Skeletal muscle tissue (tissue), 4 donors: ENCODE data around the gene PLOD3. TPM values are rescaled to one million over a fixed set of nuclear protein-coding genes. Genes with fewer than 3 reads are reported as not detected.
"Not testable (repeated sequence)": the region's sequence is repeated elsewhere in the genome, so short reads cannot be mapped to it uniquely, and the experiment has no call there.

Source experiments
- H3K27ac ChIP-seq: one replicate; pipeline ENCODE4 v1.7.0; 2013; ENCODE audit warnings: mild to moderate bottlenecking, low read depth, low read length, inconsistent platforms
- H3K27me3 ChIP-seq, 3 donors: one replicate each; pipeline ENCODE4 v1.7.0; 2013; ENCODE audit warnings: low read length in 3 of 3; ENCODE audit not compliant: control insufficient read depth in 3 of 3, insufficient read depth in 3 of 3
- H3K36me3 ChIP-seq, 3 donors: one replicate each; pipeline ENCODE4 v1.7.0; 2013; ENCODE audit warnings: low read length in 3 of 3; ENCODE audit not compliant: control insufficient read depth in 3 of 3, insufficient read depth in 3 of 3
- H3K4me1 ChIP-seq, 3 donors: one replicate each; pipeline ENCODE4 v1.7.0; 2013; ENCODE audit warnings: low read length in 3 of 3, mild to moderate bottlenecking in 3 of 3; ENCODE audit not compliant: control insufficient read depth in 3 of 3, insufficient read depth in 3 of 3
- H3K4me3 ChIP-seq, 3 donors: one replicate each; pipeline ENCODE4 v1.7.0; 2013; ENCODE audit warnings: low read length in 3 of 3
- H3K9ac ChIP-seq, 3 donors: one replicate each; pipeline ENCODE4 v1.7.0; 2013; ENCODE audit warnings: low read length in 3 of 3, mild to moderate bottlenecking in 3 of 3, moderate library complexity in 2 of 3, low read depth in 1 of 3
- H3K9me3 ChIP-seq, 3 donors: one replicate each; pipeline ENCODE4 v1.7.0; 2013; ENCODE audit warnings: low read length in 3 of 3; ENCODE audit not compliant: control insufficient read depth in 3 of 3
- total RNA-seq: library from RNA; depleted of rRNA; stranded (reverse); fragments of >200 nt; gene quantifications from one replicate; pipeline ENCODE4 v1.2.3, GENCODE V29; 2014
- donor health status: Osteomylitis.

PLOD3 gene
- total RNA-seq, 1 donor from 2014 or later, result 20.9 TPM

- Histone ChIP-seq H3K4me1 (peaks cover 0 to 8% (median 2%) of the 10 kb centered on the region in 3 donors), H3K4me3 (no peak overlapping the region), H3K9ac (no peak overlapping the region), H3K27me3 (peaks cover 36 to 44% (median 41%) of the 10 kb centered on the region in 3 donors), H3K36me3 (peaks cover 0 to 6% (median 4%) of the 10 kb centered on the region in 3 donors), H3K9me3 (no peaks in the 10 kb centered on the region), H3K27ac (no peak overlapping the region)
Measured at GRCh38 chr7:101202603-101202918, 14.8 kb downstream of the PLOD3 start.

DNA sequence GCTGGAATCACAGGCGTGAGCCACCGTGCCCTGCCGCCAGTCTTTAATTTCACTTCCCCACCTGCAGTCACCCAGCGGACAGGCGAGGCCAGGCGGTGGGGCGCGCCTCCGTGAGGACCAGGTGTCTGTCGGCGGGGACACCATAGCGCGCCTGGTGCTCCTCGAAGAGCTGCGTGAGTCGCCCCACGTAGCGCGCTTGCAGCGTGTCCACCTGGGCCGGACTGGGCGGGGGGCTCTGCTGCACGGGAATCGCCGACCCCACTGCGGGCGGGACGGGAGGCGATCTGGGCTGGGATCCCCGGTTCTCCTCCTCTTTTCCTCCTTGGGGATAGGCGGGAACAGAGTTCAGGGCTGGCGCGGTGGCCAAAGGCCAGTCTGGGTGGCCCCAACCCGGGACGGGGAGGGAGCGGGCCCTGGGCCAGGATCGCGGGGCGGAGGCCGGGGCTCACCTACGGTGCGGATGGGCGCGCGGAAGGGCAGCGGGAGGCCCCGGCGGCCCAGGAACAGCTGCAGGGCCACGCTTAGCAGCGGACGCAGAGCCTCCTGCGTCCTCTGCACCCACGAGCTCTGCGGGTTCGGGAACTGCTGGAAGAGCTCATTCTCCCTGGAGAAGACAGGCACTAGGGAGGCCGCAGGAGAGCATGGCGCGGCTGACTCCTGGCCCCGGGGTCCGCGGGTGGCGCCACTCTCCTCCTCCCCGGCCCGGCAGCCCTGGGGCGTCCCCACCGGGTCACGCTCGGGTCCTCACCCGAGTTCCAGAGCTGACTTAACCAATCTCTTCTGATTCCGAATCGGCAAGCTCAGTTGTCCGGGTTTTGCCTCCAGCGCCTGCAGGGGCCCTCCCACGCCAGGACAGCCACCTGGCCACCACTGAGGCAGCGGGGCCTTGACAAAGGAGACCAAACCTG is 15.4 kb downstream of the PLOD3 start:
- Histone ChIP-seq H3K4me3 (no peak overlapping the region), H3K36me3 (peaks cover 0 to 6% (median 2%) of the 10 kb centered on the region in 3 donors), H3K9me3 (no peaks in the 10 kb centered on the region), H3K4me1 (peaks cover 0 to 8% (median 2%) of the 10 kb centered on the region in 3 donors), H3K27me3 (peaks cover 36 to 44% (median 41%) of the 10 kb centered on the region in 3 donors), H3K27ac (no peak overlapping the region), H3K9ac (peak overlapping the region in 1 of 3 donors; percentile 25)

DNA sequence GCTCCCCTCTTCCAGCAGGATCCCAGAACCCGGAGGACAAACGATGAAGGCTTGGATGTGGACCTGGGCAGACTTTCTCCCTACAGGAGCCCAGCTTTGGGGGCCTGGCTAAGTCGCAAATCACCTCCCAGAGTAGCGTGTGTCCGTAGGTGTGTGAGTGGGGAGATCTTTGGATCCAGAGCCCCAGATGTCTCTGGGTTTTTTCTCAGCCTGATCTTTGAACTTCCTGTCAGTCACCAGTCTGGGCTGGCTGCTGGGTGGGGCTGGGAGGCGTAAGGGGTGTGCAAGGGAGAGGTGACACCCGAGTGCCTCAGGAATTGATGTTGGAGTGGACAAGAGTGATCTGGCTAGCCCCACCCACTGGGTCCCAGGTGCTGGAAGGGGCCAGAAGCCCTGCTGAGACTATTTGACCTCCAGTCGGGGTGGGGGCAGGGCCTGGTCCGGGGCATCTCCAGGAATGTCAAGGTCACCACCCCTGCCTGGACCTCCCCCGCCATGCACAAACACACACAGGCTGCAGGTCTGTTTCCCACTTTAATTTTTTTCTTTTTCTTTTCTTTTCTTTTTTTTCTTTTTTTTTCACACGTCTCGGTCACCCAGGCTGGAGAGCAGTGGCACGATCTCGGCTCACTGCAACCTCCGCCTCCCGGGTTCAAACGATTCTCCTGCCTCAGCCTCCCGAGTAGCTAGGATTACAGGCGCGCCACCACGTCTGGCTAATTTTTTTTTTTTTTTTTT is 16.4 kb downstream of the PLOD3 start, which contains the start of gene MOGAT3:
Gene MOGAT3 (minus strand): TSS at position 175 of the 738 bp plus-strand sequence. CDS start 182 bp downstream, outside the sequence.
- Histone ChIP-seq H3K9me3 (no peaks in the 10 kb centered on the region), H3K4me1 (peaks cover 0 to 8% (median 2%) of the 10 kb centered on the region in 3 donors), H3K4me3 (no peak within 1 kb of the TSS), H3K27me3 (peaks cover 41 to 48% (median 44%) of the 10 kb centered on the region in 3 donors), H3K27ac (no peak within 1 kb of the TSS), H3K36me3 (peaks cover 0 to 1% (median 0%) of the 10 kb centered on the region in 3 donors), H3K9ac (peak within 1 kb of the TSS in 1 of 3 donors; percentile 25)

GRCh38 chr7:101200504-101200861 is 16.9 kb downstream of the PLOD3 start:
- Histone ChIP-seq H3K9ac (no peak overlapping the region), H3K36me3 (no peaks in the 10 kb centered on the region), H3K27ac (no peak overlapping the region), H3K4me3 (no peak overlapping the region), H3K4me1 (peaks cover 0 to 8% (median 2%) of the 10 kb centered on the region in 3 donors), H3K9me3 (no peaks in the 10 kb centered on the region), H3K27me3 (peaks cover 45 to 50% (median 45%) of the 10 kb centered on the region in 3 donors)

GRCh38 chr7:101199522-101199921 is 17.9 kb downstream of the PLOD3 start:
- H3K27ac ChIP-seq, H3K36me3 ChIP-seq, H3K4me3 ChIP-seq, H3K9ac ChIP-seq, H3K9me3 ChIP-seq, H3K4me1 ChIP-seq: not testable (repeated sequence)
- H3K27me3 ChIP-seq, result peaks cover 47 to 55% (median 50%) of the 10 kb centered on the region in 3 donors

DNA sequence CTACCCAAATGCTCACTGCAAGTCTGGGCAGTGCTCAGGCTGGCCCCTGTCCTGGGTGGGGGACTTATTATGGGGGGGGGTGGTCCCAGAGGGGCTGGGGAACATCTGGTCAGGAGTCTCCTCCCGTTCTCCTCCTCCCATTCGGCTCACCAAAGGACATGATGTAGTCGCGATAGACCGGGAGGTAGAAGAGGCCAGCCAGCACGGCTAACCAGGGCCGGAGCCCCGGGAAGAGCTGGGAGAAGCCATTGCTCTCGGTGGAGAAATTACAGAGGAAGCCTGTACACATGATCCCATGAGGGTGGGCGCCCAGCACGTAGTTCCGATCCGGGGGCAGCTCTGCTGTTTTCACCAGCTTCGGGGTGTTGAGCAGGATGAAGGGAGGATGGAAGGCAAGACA is 18.9 kb downstream of the PLOD3 start:
- Histone ChIP-seq H3K9ac (no peak overlapping the region), H3K36me3 (no peaks in the 10 kb centered on the region), H3K4me1 (peaks cover 0 to 8% (median 2%) of the 10 kb centered on the region in 3 donors), H3K9me3 (no peaks in the 10 kb centered on the region), H3K4me3 (no peak overlapping the region), H3K27ac (no peak overlapping the region), H3K27me3 (peaks cover 48 to 54% (median 50%) of the 10 kb centered on the region in 3 donors)

DNA sequence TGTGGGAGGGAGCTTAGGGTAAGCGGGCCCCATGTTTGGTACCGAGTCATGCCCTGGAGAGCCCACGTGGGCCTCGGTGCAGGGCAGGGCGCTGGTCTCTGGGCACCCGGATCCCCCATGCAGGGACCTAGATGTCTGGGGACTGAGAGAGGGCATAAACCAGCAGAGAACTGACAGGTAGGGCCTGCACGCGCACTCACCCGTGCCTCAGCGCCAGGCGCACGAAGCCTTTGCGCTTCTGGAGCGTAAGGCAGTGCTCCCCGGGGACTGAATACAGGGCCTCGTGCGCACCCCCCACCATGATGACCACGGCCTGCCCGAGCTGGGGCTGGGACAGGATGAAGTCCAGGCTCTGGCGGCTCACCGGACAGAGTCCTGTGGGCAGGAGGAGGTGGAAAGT is 19.4 kb downstream of the PLOD3 start:
- H3K27ac ChIP-seq, result no peak overlapping the region
- H3K9ac ChIP-seq, result no peak overlapping the region
- peaks cover 0 to 8% (median 2%) of the 10 kb centered on the region in 3 donors for H3K4me1 ChIP-seq
- no peaks in the 10 kb centered on the region for H3K36me3 ChIP-seq
- H3K4me3 ChIP-seq, result no peak overlapping the region
- peaks cover 44 to 49% (median 45%) of the 10 kb centered on the region in 3 donors for H3K27me3 ChIP-seq
- no peaks in the 10 kb centered on the region for H3K9me3 ChIP-seq

DNA sequence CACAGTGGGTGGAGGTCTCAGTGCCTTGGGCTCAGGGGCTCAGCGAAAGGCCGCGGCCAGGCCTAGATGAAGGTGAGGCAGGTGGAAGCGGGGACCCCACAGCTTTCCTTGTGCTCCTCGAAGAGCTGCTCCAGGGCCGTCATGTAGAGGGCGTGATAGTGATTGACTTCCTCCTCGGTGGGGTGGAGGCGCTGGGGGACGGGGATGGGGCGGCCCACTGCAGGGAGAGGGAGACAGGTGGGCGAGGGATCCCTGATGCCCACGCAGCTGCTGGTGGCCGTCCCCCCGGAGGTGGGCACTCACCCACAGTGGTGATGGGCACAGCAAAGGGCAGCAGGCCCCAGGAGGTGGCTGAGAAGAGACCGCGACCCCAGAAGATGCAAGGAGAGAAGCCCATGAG is 21.5 kb downstream of the PLOD3 start:
- no peaks in the 10 kb centered on the region for H3K9me3 ChIP-seq
- no peaks in the 10 kb centered on the region for H3K4me1 ChIP-seq
- H3K27me3 ChIP-seq, result peaks cover 25 to 33% (median 25%) of the 10 kb centered on the region in 3 donors
- H3K9ac ChIP-seq, result no peak overlapping the region
- no peaks in the 10 kb centered on the region for H3K36me3 ChIP-seq
- no peak overlapping the region for H3K4me3 ChIP-seq
- H3K27ac ChIP-seq, result no peak overlapping the region

GRCh38 chr7:101189109-101189508 is 28.3 kb downstream of the PLOD3 start:
- Histone ChIP-seq H3K9ac (no peak overlapping the region), H3K4me1 (no peaks in the 10 kb centered on the region), H3K9me3 (no peaks in the 10 kb centered on the region), H3K4me3 (no peak overlapping the region), H3K27ac (no peak overlapping the region), H3K36me3 (no peaks in the 10 kb centered on the region), H3K27me3 (peaks cover 5 to 6% (median 6%) of the 10 kb centered on the region in 3 donors)
